ENCODE data around the gene SP6.

- no peak for TF ChIP-seq POLR2A (IDR thresholded peaks at IDR 0.05)
- TF ChIP-seq, protein P1, sequence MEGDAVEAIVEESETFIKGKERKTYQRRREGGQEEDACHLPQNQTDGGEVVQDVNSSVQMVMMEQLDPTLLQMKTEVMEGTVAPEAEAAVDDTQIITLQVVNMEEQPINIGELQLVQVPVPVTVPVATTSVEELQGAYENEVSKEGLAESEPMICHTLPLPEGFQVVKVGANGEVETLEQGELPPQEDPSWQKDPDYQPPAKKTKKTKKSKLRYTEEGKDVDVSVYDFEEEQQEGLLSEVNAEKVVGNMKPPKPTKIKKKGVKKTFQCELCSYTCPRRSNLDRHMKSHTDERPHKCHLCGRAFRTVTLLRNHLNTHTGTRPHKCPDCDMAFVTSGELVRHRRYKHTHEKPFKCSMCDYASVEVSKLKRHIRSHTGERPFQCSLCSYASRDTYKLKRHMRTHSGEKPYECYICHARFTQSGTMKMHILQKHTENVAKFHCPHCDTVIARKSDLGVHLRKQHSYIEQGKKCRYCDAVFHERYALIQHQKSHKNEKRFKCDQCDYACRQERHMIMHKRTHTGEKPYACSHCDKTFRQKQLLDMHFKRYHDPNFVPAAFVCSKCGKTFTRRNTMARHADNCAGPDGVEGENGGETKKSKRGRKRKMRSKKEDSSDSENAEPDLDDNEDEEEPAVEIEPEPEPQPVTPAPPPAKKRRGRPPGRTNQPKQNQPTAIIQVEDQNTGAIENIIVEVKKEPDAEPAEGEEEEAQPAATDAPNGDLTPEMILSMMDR (IDR thresholded peaks at IDR 0.05) = no peak
Observed at GRCh38 chr17:47882247-47882646, 31.3 kb upstream of the SP6 start.

Measured in gastroesophageal sphincter (tissue), 3 donors.